Measurements from ENCODE around the gene PXDN.

GRCh38 chr2:1594123-1594372, 150.3 kb downstream of the PXDN start:
- TF ChIP-seq CTCF (conservative IDR thresholded peaks at IDR 0.05) (no peak), ZFX (IDR thresholded peaks at IDR 0.05) (no peak)

Data from C4-2B (cell line).